ENCODE measurements around the gene DAZAP2. TPM values are rescaled to one million over a fixed set of nuclear protein-coding genes. Genes with fewer than 3 reads are reported as not detected.
"Not testable (repeated sequence)": the region's sequence is repeated elsewhere in the genome, so short reads cannot be mapped to it uniquely, and the experiment has no call there.

Gene DAZAP2
- total RNA-seq, 2 experiments from 2014 or later = 186 TPM

- no peak for DNase-seq
- H3K27me3 Mint-ChIP-seq (ENCODE audit: low read depth) = no peaks in the 10 kb centered on the region
- POLR2A ChIA-PET = interaction anchor here (0.8 to 3.9 kb wide), 5 partner anchors 11 to 170 kb away, joined by 3 to 31 read pairs (median 7); partner anchors contain the start of genes CSRNP2, DAZAP2 and LETMD1
Observed at GRCh38 chr12:51218607-51219161, 19.9 kb upstream of the DAZAP2 start.

GRCh38 chr12:51219322-51219721 is 19.3 kb upstream of the DAZAP2 start:
- H3K4me3 Mint-ChIP-seq = no peak overlapping the region
- H3K27me3 Mint-ChIP-seq (ENCODE audit: low read depth) = no peaks in the 10 kb centered on the region
- peaks cover 11% of the 10 kb centered on the region for H3K4me1 Mint-ChIP-seq (ENCODE audit: low read depth)
- ChIA-PET POLR2A (interaction anchor here (3.9 kb wide), 1 partner anchor 19 kb away, joined by 31 read pairs; the partner anchor contains the start of gene DAZAP2), CTCF (interaction anchor here (1.1 to 2.5 kb wide), 6 partner anchors 10 to 139 kb away, joined by 3 to 17 read pairs (median 8); partner anchors contain the start of gene DAZAP2)
- H3K27ac Mint-ChIP-seq = peak overlapping the region; percentile 44
- no peaks in the 10 kb centered on the region for H3K9me3 Mint-ChIP-seq (ENCODE audit: insufficient read depth)
- no peak for ATAC-seq
- no peaks in the 10 kb centered on the region for H3K36me3 Mint-ChIP-seq (ENCODE audit: low read depth)
- no peak for DNase-seq

More at GRCh38 chr12:51218607-51219161, 19.9 kb upstream of the DAZAP2 start:
- no peak for ATAC-seq
- Mint-ChIP-seq H3K9me3 (ENCODE audit: insufficient read depth) (no peaks in the 10 kb centered on the region), H3K36me3 (ENCODE audit: low read depth) (no peaks in the 10 kb centered on the region), H3K27ac (peak overlapping the region; percentile 84), H3K4me3 (peak overlapping the region; percentile 85), H3K4me1 (ENCODE audit: low read depth) (peaks cover 11% of the 10 kb centered on the region)
- CTCF ChIA-PET = interaction anchor here (0.6 to 2.5 kb wide), 20 partner anchors 8 to 170 kb away, joined by 3 to 17 read pairs (median 4); partner anchors contain the start of gene DAZAP2

GRCh38 chr12:51219857-51220256 is 18.8 kb upstream of the DAZAP2 start:
- H3K27me3 Mint-ChIP-seq (ENCODE audit: low read depth); CTCF ChIA-PET; POLR2A ChIA-PET; H3K4me3 Mint-ChIP-seq; ATAC-seq; H3K9me3 Mint-ChIP-seq (ENCODE audit: insufficient read depth); H3K36me3 Mint-ChIP-seq (ENCODE audit: low read depth); H3K27ac Mint-ChIP-seq; DNase-seq: not testable (repeated sequence)
- peaks cover 11% of the 10 kb centered on the region for H3K4me1 Mint-ChIP-seq (ENCODE audit: low read depth)

DNA sequence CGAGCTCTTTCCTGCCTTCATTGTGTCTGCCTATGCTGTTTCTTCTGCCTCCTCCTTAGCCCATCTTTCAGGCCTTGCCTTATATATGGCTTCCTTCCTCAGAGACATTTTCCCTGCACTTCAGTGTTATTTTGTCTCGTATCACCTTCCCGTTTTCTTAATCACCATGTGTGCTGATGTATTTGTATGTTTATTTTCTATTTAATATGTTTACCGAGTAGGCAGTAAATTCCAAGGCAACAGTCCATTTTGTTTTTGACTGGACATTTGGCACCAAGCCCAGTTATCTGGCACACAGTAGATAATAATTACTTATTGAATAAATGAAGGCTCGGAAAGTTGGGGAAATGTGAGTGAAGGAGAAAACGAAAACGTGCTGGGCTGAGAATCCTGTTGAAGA is 16.2 kb upstream of the DAZAP2 start:
- H3K4me3 Mint-ChIP-seq = no peak overlapping the region

DNA sequence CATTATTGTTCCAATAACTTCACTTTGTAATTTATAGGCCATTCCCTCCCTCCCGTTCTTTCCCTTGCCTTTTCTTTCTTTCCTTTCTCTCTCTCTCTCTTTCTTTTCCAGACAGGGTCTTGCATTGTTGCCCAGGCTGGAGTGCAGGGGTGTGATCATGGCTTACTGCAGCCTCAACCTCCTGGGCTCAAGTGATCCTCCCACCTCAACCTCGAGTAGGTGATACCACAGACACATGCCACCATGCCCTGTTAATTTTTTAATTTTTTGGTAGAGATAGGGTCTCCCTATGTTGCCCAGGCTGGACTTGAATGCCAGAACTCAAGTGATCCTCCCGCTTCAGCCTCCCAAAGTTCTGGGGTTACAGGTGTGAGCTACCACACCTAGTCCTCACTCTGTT is 14.0 kb upstream of the DAZAP2 start:
- ATAC-seq = no peak
- no peak for DNase-seq
- POLR2A ChIA-PET = no interaction called here
- Mint-ChIP-seq H3K4me3 (no peak overlapping the region), H3K27me3 (ENCODE audit: low read depth) (no peaks in the 10 kb centered on the region), H3K36me3 (ENCODE audit: low read depth) (no peaks in the 10 kb centered on the region), H3K4me1 (ENCODE audit: low read depth) (no peaks in the 10 kb centered on the region), H3K27ac (no peak overlapping the region), H3K9me3 (ENCODE audit: insufficient read depth) (no peaks in the 10 kb centered on the region)
- CTCF ChIA-PET = interaction anchor here (1.1 kb wide), 1 partner anchor 20 kb away, joined by 3 read pairs; no protein-coding TSS in a partner anchor

More for the DNA sequence above, 16.2 kb upstream of the DAZAP2 start:
- H3K36me3 Mint-ChIP-seq (ENCODE audit: low read depth) = no peaks in the 10 kb centered on the region
- ChIA-PET CTCF (no interaction called here), POLR2A (no interaction called here)
- H3K27me3 Mint-ChIP-seq (ENCODE audit: low read depth) = no peaks in the 10 kb centered on the region
- ATAC-seq (no peak), DNase-seq (no peak)
- H3K9me3 Mint-ChIP-seq (ENCODE audit: insufficient read depth) = no peaks in the 10 kb centered on the region
- H3K4me1 Mint-ChIP-seq (ENCODE audit: low read depth) = peaks cover 11% of the 10 kb centered on the region
- no peak overlapping the region for H3K27ac Mint-ChIP-seq

GRCh38 chr12:51225234-51225633 is 13.4 kb upstream of the DAZAP2 start:
- ChIA-PET CTCF (interaction anchor here (0.6 to 1.1 kb wide), 2 partner anchors 10 to 21 kb away, joined by 3 read pairs; no protein-coding TSS in a partner anchor), POLR2A (no interaction called here)
- Mint-ChIP-seq H3K36me3 (ENCODE audit: low read depth) (no peaks in the 10 kb centered on the region), H3K4me1 (ENCODE audit: low read depth) (no peaks in the 10 kb centered on the region), H3K27ac (no peak overlapping the region), H3K27me3 (ENCODE audit: low read depth) (no peaks in the 10 kb centered on the region), H3K4me3 (no peak overlapping the region), H3K9me3 (ENCODE audit: insufficient read depth) (no peaks in the 10 kb centered on the region)
- DNase-seq (no peak), ATAC-seq (no peak)

- no peak overlapping the region for H3K27ac Mint-ChIP-seq
- CTCF ChIA-PET = interaction anchor here (0.6 kb wide), 1 partner anchor 10 kb away, joined by 3 read pairs; no protein-coding TSS in a partner anchor
- POLR2A ChIA-PET = no interaction called here
- H3K27me3 Mint-ChIP-seq (ENCODE audit: low read depth) = no peaks in the 10 kb centered on the region
- H3K4me3 Mint-ChIP-seq = no peak overlapping the region
- no peaks in the 10 kb centered on the region for H3K36me3 Mint-ChIP-seq (ENCODE audit: low read depth)
- no peaks in the 10 kb centered on the region for H3K4me1 Mint-ChIP-seq (ENCODE audit: low read depth)
- DNase-seq (no peak), ATAC-seq (no peak)
- no peaks in the 10 kb centered on the region for H3K9me3 Mint-ChIP-seq (ENCODE audit: insufficient read depth)
Observed at GRCh38 chr12:51225771-51226170, 12.9 kb upstream of the DAZAP2 start.

DNA sequence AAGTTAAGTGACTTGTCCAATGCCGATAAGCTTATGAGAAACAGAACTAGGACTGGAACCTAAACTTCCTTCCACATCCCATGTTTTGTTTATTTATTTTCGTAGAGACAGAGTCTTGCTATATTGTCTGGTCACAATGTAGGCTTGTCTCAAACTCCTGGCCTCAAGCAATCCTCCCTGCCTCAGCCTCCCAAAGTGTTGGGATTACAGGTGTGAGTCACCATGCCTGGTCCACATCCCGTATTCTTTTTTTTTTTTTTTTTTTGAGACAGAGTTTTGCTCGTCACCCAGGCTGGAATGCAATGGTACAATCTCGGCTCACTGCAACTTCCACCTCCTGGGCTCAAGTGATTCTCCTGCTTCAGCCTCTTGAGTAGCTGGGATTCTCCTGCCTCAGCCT is 11.5 kb upstream of the DAZAP2 start:
- not testable (repeated sequence) for H3K27ac Mint-ChIP-seq; ATAC-seq; H3K27me3 Mint-ChIP-seq (ENCODE audit: low read depth); H3K9me3 Mint-ChIP-seq (ENCODE audit: insufficient read depth); DNase-seq; H3K4me1 Mint-ChIP-seq (ENCODE audit: low read depth); H3K36me3 Mint-ChIP-seq (ENCODE audit: low read depth); H3K4me3 Mint-ChIP-seq
- ChIA-PET CTCF (interaction anchor here (1.3 kb wide), 2 partner anchors 9 to 26 kb away, joined by 3 read pairs; no protein-coding TSS in a partner anchor), POLR2A (interaction anchor here (1.3 kb wide), 1 partner anchor 11 kb away, joined by 3 read pairs; the partner anchor contains the start of gene DAZAP2)

DNA sequence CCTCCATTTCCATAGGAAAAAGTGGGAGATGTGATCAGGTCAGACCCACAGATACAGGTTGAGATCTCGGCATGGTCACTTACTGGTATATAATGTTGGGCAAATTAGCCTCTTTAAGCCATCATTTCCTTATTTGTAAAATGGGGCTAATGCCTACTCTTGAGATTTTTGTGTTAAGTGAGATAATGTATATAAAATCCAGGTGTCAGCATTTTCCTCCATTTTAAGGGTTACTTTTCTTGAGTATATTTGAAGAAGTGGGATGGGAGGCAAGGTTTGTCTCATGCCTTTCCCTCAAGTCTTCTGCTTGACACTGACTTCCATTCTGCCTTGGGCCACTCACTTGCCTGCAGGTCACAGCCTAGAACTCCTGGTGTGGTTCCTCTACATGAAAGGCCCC is 10.7 kb upstream of the DAZAP2 start:
- DNase-seq = no peak
- Mint-ChIP-seq H3K9me3 (ENCODE audit: insufficient read depth) (no peaks in the 10 kb centered on the region), H3K27me3 (ENCODE audit: low read depth) (peaks cover 3% of the 10 kb centered on the region), H3K36me3 (ENCODE audit: low read depth) (peaks cover 2% of the 10 kb centered on the region), H3K4me1 (ENCODE audit: low read depth) (peaks cover 6% of the 10 kb centered on the region), H3K27ac (no peak overlapping the region), H3K4me3 (no peak overlapping the region)
- CTCF ChIA-PET = no interaction called here
- ATAC-seq = no peak
- POLR2A ChIA-PET = no interaction called here

DNA sequence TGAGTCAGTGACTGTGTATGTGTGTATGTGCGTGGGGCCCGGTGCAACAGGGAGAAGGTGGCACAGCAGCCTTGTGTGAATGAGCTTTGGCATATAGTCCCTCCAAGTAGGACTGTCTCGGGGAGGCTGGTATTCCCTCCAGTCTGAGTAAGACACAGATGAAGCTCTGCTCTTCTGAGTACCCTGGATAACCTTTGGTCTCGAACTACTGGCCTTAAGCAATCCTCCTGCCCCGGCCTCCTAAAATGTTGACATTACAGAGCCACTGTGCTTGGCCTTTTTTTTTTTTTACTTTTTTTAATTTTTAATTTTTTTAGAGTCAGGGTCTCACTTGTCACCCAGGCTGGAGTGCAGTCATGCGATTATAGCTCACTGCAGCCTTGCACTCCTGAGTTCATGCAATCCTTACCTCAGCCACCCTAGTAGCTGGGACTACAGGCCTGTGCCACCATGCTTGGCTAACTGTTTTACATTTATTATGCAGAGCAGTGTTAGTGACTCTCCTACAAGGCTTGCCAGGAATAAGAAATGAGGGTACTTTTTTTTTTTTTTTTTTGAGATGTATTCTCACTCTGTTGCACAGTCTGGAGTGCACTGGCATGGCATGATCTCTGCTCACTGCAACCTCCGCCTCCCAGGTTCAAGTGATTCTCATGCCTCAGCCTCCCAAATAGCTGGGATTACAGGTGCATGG is 9.4 kb upstream of the DAZAP2 start:
- Mint-ChIP-seq H3K27ac (no peak overlapping the region), H3K27me3 (ENCODE audit: low read depth) (peaks cover 3% of the 10 kb centered on the region), H3K4me3 (no peak overlapping the region), H3K4me1 (ENCODE audit: low read depth) (peaks cover 6% of the 10 kb centered on the region), H3K36me3 (ENCODE audit: low read depth) (peaks cover 2% of the 10 kb centered on the region), H3K9me3 (ENCODE audit: insufficient read depth) (no peaks in the 10 kb centered on the region)
- ChIA-PET CTCF (interaction anchor here (0.8 kb wide), 1 partner anchor 11 kb away, joined by 3 read pairs; no protein-coding TSS in a partner anchor), POLR2A (interaction anchor here (1.6 to 2.6 kb wide), 2 partner anchors 10 to 11 kb away, joined by 7 to 20 read pairs; partner anchors contain the start of genes DAZAP2 and POU6F1)
- DNase-seq (no peak), ATAC-seq (no peak)

- DNase-seq (no peak), ATAC-seq (no peak)
- peaks cover 2% of the 10 kb centered on the region for H3K36me3 Mint-ChIP-seq (ENCODE audit: low read depth)
- H3K4me1 Mint-ChIP-seq (ENCODE audit: low read depth) = peaks cover 9% of the 10 kb centered on the region
- ChIA-PET POLR2A (no interaction called here), CTCF (interaction anchor here (1.2 kb wide), 1 partner anchor 14 kb away, joined by 3 read pairs; no protein-coding TSS in a partner anchor)
- no peak overlapping the region for H3K4me3 Mint-ChIP-seq
- no peaks in the 10 kb centered on the region for H3K9me3 Mint-ChIP-seq (ENCODE audit: insufficient read depth)
- H3K27ac Mint-ChIP-seq = no peak overlapping the region
- H3K27me3 Mint-ChIP-seq (ENCODE audit: low read depth) = peaks cover 5% of the 10 kb centered on the region
Observed at GRCh38 chr12:51232642-51233041, 6.0 kb upstream of the DAZAP2 start.

DNA sequence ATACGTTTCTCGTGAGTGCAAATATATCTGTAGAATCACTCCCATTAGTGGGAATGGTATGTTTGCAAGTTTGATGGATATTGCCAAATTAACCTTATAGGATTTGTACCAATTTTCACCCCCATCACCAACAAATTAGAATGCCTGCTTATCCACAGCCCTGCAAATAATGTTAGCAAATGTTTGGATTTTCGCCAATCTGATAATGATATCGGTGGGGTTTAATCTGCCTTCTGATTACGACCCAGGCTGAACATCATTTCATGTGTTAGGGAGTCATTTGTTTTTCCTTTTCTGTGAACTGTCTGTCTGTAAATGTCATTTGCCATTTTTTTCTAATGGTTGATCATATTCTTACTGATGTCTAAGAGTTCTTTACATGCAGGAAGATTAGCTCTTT is 4.1 kb upstream of the DAZAP2 start:
- DNase-seq = no peak
- H3K27ac Mint-ChIP-seq = no peak overlapping the region
- H3K27me3 Mint-ChIP-seq (ENCODE audit: low read depth) = peaks cover 5% of the 10 kb centered on the region
- H3K4me1 Mint-ChIP-seq (ENCODE audit: low read depth) = peaks cover 17% of the 10 kb centered on the region
- ATAC-seq = no peak
- peaks cover 8% of the 10 kb centered on the region for H3K36me3 Mint-ChIP-seq (ENCODE audit: low read depth)
- H3K9me3 Mint-ChIP-seq (ENCODE audit: insufficient read depth) = no peaks in the 10 kb centered on the region
- H3K4me3 Mint-ChIP-seq = no peak overlapping the region
- ChIA-PET CTCF (interaction anchor here (1.4 kb wide), 1 partner anchor 16 kb away, joined by 5 read pairs; the partner anchor contains the start of gene POU6F1), POLR2A (interaction anchor here (1.0 kb wide), 1 partner anchor 89 kb away, joined by 3 read pairs; the partner anchor contains the start of gene BIN2)

All from activated CD8-positive, alpha-beta T cell treated with anti-CD3 and anti-CD28 coated beads, Interleukin-2, amount 10 ng/mL, durations not matched to agents 7 days and 5 days (primary cell).